GM19397 (cell line): ENCODE measurements around the gene RFC1.
A peak's percentile ranks its signal among the peaks of the same experiment; 100 is the strongest.
"Not testable (repeated sequence)": the region's sequence is repeated elsewhere in the genome, so short reads cannot be mapped to it uniquely, and the experiment has no call there.

ENCODE experiments used
- ATAC-seq: cut with Tn5 transposase; IDR thresholded peaks from one replicate; pipeline ENCODE4 v1.9.1; 2021; ENCODE audit warnings: mild to moderate bottlenecking, moderate library complexity; ENCODE audit not compliant: unreplicated experiment

Gene RFC1

GRCh38 chr4:39365830-39366771 is at the start of gene RFC1:
Gene RFC1, minus strand, starts transcription at chr4:39366362. Its CDS starts 121 bp downstream, at chr4:39366241.
- peak; percentile 85 for ATAC-seq

GRCh38 chr4:39415678-39416283 is 49.6 kb upstream of the RFC1 start:
- ATAC-seq, result no peak

GRCh38 chr4:39411561-39411960 is 45.4 kb upstream of the RFC1 start:
- ATAC-seq, result not testable (repeated sequence)

GRCh38 chr4:39410415-39410814 is 44.3 kb upstream of the RFC1 start:
- ATAC-seq, result no peak

GRCh38 chr4:39407584-39407885 is 41.4 kb upstream of the RFC1 start:
- no peak for ATAC-seq

- ATAC-seq, result no peak
Observed at GRCh38 chr4:39406763-39407583, 40.8 kb upstream of the RFC1 start, which contains the start of gene KLB. Gene KLB, plus strand, starts transcription at chr4:39406930. Its CDS starts 20 bp downstream, at chr4:39406950.

- not testable (repeated sequence) for ATAC-seq
Observed at GRCh38 chr4:39401640-39402039, 35.5 kb upstream of the RFC1 start.

- ATAC-seq, result no peak
Observed at GRCh38 chr4:39394706-39395105, 28.5 kb upstream of the RFC1 start.

GRCh38 chr4:39390603-39391002 is 24.4 kb upstream of the RFC1 start:
- no peak for ATAC-seq

GRCh38 chr4:39384563-39384962 is 18.4 kb upstream of the RFC1 start:
- ATAC-seq, result no peak

GRCh38 chr4:39383690-39384089 is 17.5 kb upstream of the RFC1 start:
- no peak for ATAC-seq

- ATAC-seq, result no peak
Observed at GRCh38 chr4:39375478-39375877, 9.3 kb upstream of the RFC1 start.

GRCh38 chr4:39371209-39371608 is 5.0 kb upstream of the RFC1 start:
- ATAC-seq, result not testable (repeated sequence)

- no peak for ATAC-seq
Observed at GRCh38 chr4:39369301-39369700, 3.1 kb upstream of the RFC1 start.

GRCh38 chr4:39367166-39367565 is 1.0 kb upstream of the RFC1 start:
- no peak for ATAC-seq

GRCh38 chr4:39365360-39365759 is 802 bp downstream of the RFC1 start:
- ATAC-seq, result no peak

GRCh38 chr4:39363773-39364393 is 2.3 kb downstream of the RFC1 start:
- ATAC-seq, result no peak

GRCh38 chr4:39362827-39363226 is 3.3 kb downstream of the RFC1 start:
- no peak for ATAC-seq

GRCh38 chr4:39360611-39361010 is 5.6 kb downstream of the RFC1 start:
- not testable (repeated sequence) for ATAC-seq

- ATAC-seq, result no peak
Observed at GRCh38 chr4:39357002-39357401, 9.2 kb downstream of the RFC1 start.

- ATAC-seq, result no peak
Observed at GRCh38 chr4:39354254-39354552, 12.0 kb downstream of the RFC1 start.
